HEK293 (cell line): ENCODE data around the gene NUDCD2.

Experiments used
- CTCF ChIA-PET: fragments of 350-600 bp; formaldehyde crosslinking; extraction: SDS; loops from one replicate; lab custom pipeline; 2021; ENCODE audit warnings: antibody characterized with exemption; lab: Yijun Ruan, JAX
- POLR2A ChIA-PET: fragments of 300-600 bp; formaldehyde crosslinking; extraction: SDS; loops from one replicate; lab custom pipeline; 2020; ENCODE audit warnings: antibody characterized with exemption, inconsistent platforms; lab: Yijun Ruan, JAX
- H3K27ac ChIP-seq: fragments of 200-500 bp; sonication (Bioruptor generic); 2 replicates; pipeline ENCODE4 v1.5.1; 2014; ENCODE audit warnings: low read depth, low read length, control low read depth, inconsistent platforms; ENCODE audit errors: extremely low read depth
- H3K36me3 ChIP-seq, 2 experiments: fragments of 200-500 bp in 1 of 2; sonication (Bioruptor generic) in 1 of 2; 1 replicate in 1 of 2; 2 replicates in 1 of 2; pipeline ENCODE4 v1.5.1; 2014 to 2017; ENCODE audit warnings: inconsistent platforms in 2 of 2, low read length in 2 of 2; ENCODE audit not compliant: control insufficient read depth in 2 of 2, insufficient read depth in 1 of 2
- H3K4me1 ChIP-seq: fragments of 200-500 bp; sonication (Bioruptor generic); 2 replicates; pipeline ENCODE4 v1.5.1; 2014; ENCODE audit warnings: mild to moderate bottlenecking, low read length, inconsistent platforms; ENCODE audit not compliant: control insufficient read depth, insufficient read depth
- H3K4me3 ChIP-seq: 2 replicates; pipeline ENCODE4 v1.5.1; 2011; ENCODE audit warnings: low read depth, mild to moderate bottlenecking, control low read depth, low read length, moderate library complexity
- H3K9me3 ChIP-seq: fragments of 200-500 bp; sonication (Bioruptor generic); 2 replicates; pipeline ENCODE4 v1.5.1; 2014; ENCODE audit warnings: low read depth, low read length, inconsistent platforms; ENCODE audit not compliant: control insufficient read depth, insufficient read depth
- EGR2 ChIP-seq: fragments of 450-650 bp; formaldehyde crosslinking; IDR thresholded peaks from 2 replicates; pipeline ENCODE4 v1.5.1; 2016; ENCODE audit warnings: low read depth, missing biosample characterization, missing genetic modification characterization
- GLIS1 ChIP-seq: fragments of 450-650 bp; formaldehyde crosslinking; IDR thresholded peaks from 2 replicates; pipeline ENCODE4 v1.5.1; 2016; ENCODE audit warnings: missing biosample characterization, missing genetic modification characterization
- HOXA7 ChIP-seq: sonication (generic); formaldehyde crosslinking; IDR thresholded peaks from 2 replicates; pipeline ENCODE4 v1.8.1; 2022; ENCODE audit warnings: missing genetic modification reagents, borderline replicate concordance
- PBX3 ChIP-seq: sonication (generic); formaldehyde crosslinking; IDR thresholded peaks from 2 replicates; pipeline ENCODE4 v1.8.1; 2022; ENCODE audit warnings: mild to moderate bottlenecking, moderate library complexity, missing genetic modification reagents
- SP2 ChIP-seq: fragments of 450-650 bp; formaldehyde crosslinking; IDR thresholded peaks from 2 replicates; pipeline ENCODE4 v1.5.1; 2016; ENCODE audit warnings: missing biosample characterization, missing genetic modification characterization
- ZFP37 ChIP-seq: fragments of 450-650 bp; formaldehyde crosslinking; IDR thresholded peaks from 2 replicates; pipeline ENCODE4 v1.5.1; 2016; ENCODE audit warnings: missing biosample characterization, missing genetic modification characterization
- ZNF112 ChIP-seq: fragments of 450-650 bp; formaldehyde crosslinking; IDR thresholded peaks from 2 replicates; pipeline ENCODE4 v1.5.0; 2017; ENCODE audit warnings: missing biosample characterization, missing genetic modification characterization
- ZNF132 ChIP-seq: fragments of 450-650 bp; formaldehyde crosslinking; IDR thresholded peaks from 2 replicates; pipeline ENCODE4 v1.5.1; 2017; ENCODE audit warnings: missing biosample characterization, missing genetic modification characterization, borderline replicate concordance
- ZNF138 ChIP-seq: fragments of 450-650 bp; formaldehyde crosslinking; IDR thresholded peaks from 2 replicates; pipeline ENCODE4 v1.5.1; 2016; ENCODE audit warnings: missing biosample characterization, missing genetic modification characterization, borderline replicate concordance
- ZNF157 ChIP-seq: fragments of 450-650 bp; formaldehyde crosslinking; IDR thresholded peaks from 2 replicates; pipeline ENCODE4 v1.5.1; 2016; ENCODE audit warnings: missing biosample characterization, missing genetic modification characterization
- ZNF169 ChIP-seq: fragments of 450-650 bp; formaldehyde crosslinking; IDR thresholded peaks from 2 replicates; pipeline ENCODE4 v1.5.1; 2016; ENCODE audit warnings: missing biosample characterization, missing genetic modification characterization
- ZNF214 ChIP-seq: fragments of 450-650 bp; formaldehyde crosslinking; IDR thresholded peaks from 2 replicates; pipeline ENCODE4 v1.5.1; 2017; ENCODE audit warnings: missing biosample characterization, mild to moderate bottlenecking, missing genetic modification characterization, borderline replicate concordance
- ZNF239 ChIP-seq: fragments of 450-650 bp; formaldehyde crosslinking; IDR thresholded peaks from 2 replicates; pipeline ENCODE4 v1.5.1; 2016; ENCODE audit warnings: missing biosample characterization, missing genetic modification characterization
- ZNF366 ChIP-seq: fragments of 450-650 bp; formaldehyde crosslinking; conservative IDR thresholded peaks from 2 replicates; pipeline ENCODE4 v1.5.1; 2016; ENCODE audit warnings: missing biosample characterization, missing genetic modification characterization
- ZNF521 ChIP-seq: fragments of 450-650 bp; formaldehyde crosslinking; IDR thresholded peaks from 2 replicates; pipeline ENCODE4 v1.5.1; 2017; ENCODE audit warnings: missing biosample characterization, mild to moderate bottlenecking, missing genetic modification characterization
- ZNF596 ChIP-seq: fragments of 450-650 bp; IDR thresholded peaks from 2 replicates; pipeline ENCODE4 v1.5.0; 2018; ENCODE audit warnings: missing biosample characterization, mild to moderate bottlenecking, missing genetic modification characterization, moderate library complexity
- ZNF600 ChIP-seq: fragments of 450-650 bp; formaldehyde crosslinking; IDR thresholded peaks from 2 replicates; pipeline ENCODE4 v1.5.1; 2016; ENCODE audit warnings: missing biosample characterization, missing genetic modification characterization
- ZNF654 ChIP-seq: fragments of 450-650 bp; formaldehyde crosslinking; IDR thresholded peaks from 2 replicates; pipeline ENCODE4 v1.5.1; 2016; ENCODE audit warnings: low read depth, missing biosample characterization, missing genetic modification characterization
- ZNF658 ChIP-seq: fragments of 450-650 bp; formaldehyde crosslinking; IDR thresholded peaks from 2 replicates; pipeline ENCODE4; 2016; ENCODE audit warnings: missing biosample characterization, missing genetic modification characterization
- ZNF776 ChIP-seq: fragments of 450-650 bp; formaldehyde crosslinking; IDR thresholded peaks from 2 replicates; pipeline ENCODE4 v1.5.0; 2017; ENCODE audit warnings: missing biosample characterization, missing genetic modification characterization, borderline replicate concordance
- TF ChIP-seq, protein P1 (sequence below): fragments of 450-650 bp; formaldehyde crosslinking; IDR thresholded peaks from 2 replicates; pipeline ENCODE4 v1.5.1; 2016; ENCODE audit warnings: missing biosample characterization, missing genetic modification characterization
- TF ChIP-seq, protein P2 (sequence below): fragments of 450-650 bp; formaldehyde crosslinking; IDR thresholded peaks from 2 replicates; pipeline ENCODE4 v1.5.1; 2016; ENCODE audit warnings: missing biosample characterization, missing genetic modification characterization

The NUDCD2 gene

GRCh38 chr5:163473635-163474243 lies 13.8 kb upstream of the NUDCD2 start:
- Histone ChIP-seq H3K27ac (no peak overlapping the region), H3K9me3 (no peaks in the 10 kb centered on the region), H3K4me1 (no peaks in the 10 kb centered on the region), H3K36me3 (peaks cover 86 to 87% of the 10 kb centered on the region in 2 experiments), H3K4me3 (no peak overlapping the region)
- TF ChIP-seq ZNF521 (no peak), ZNF654 (tag by site-specific recombination) (0 out of 2 replicates have a peak, but pooled peaks have one; percentile 3), ZNF776 (tag by site-specific recombination) (no peak)
- POLR2A ChIA-PET = interaction anchor here (1.2 kb wide), 1 partner anchor 32 kb away, joined by 3 read pairs; the partner anchor contains the start of gene MAT2B
- CTCF ChIA-PET = interaction anchor here (0.5 to 2.5 kb wide), 9 partner anchors 9 to 167 kb away, joined by 3 to 7 read pairs (median 5); partner anchors contain the start of genes CCNG1 and NUDCD2

GRCh38 chr5:163467682-163468081 lies 7.8 kb upstream of the NUDCD2 start:
- Histone ChIP-seq H3K36me3 (peaks cover 64 to 70% of the 10 kb centered on the region in 2 experiments), H3K4me3 (no peak overlapping the region), H3K27ac (no peak overlapping the region)
- POLR2A ChIA-PET = interaction anchor here (1.1 kb wide), 1 partner anchor 38 kb away, joined by 3 read pairs; the partner anchor contains the start of gene MAT2B
- CTCF ChIA-PET = interaction anchor here (0.6 to 0.8 kb wide), 4 partner anchors 16 to 95 kb away, joined by 3 to 4 read pairs (median 4); no protein-coding TSS in a partner anchor
- TF ChIP-seq PBX3 (CRISPR knock-in tag) (no peak), ZNF138 (no peak), ZNF214 (tag by site-specific recombination) (no peak), SP2 (tag by site-specific recombination) (no peak), ZNF366 (tag by site-specific recombination) (no peak), ZNF132 (no peak), ZNF169 (tag by site-specific recombination) (no peak), ZNF600 (no peak), ZNF112 (tag by site-specific recombination) (no peak), ZNF239 (tag by site-specific recombination) (no peak), EGR2 (tag by site-specific recombination) (no peak), ZFP37 (tag by site-specific recombination) (no peak), ZNF658 (tag by site-specific recombination) (no peak), ZNF157 (tag by site-specific recombination) (no peak), GLIS1 (no peak), ZNF596 (tag by site-specific recombination) (no peak)
- TF ChIP-seq, protein P1, sequence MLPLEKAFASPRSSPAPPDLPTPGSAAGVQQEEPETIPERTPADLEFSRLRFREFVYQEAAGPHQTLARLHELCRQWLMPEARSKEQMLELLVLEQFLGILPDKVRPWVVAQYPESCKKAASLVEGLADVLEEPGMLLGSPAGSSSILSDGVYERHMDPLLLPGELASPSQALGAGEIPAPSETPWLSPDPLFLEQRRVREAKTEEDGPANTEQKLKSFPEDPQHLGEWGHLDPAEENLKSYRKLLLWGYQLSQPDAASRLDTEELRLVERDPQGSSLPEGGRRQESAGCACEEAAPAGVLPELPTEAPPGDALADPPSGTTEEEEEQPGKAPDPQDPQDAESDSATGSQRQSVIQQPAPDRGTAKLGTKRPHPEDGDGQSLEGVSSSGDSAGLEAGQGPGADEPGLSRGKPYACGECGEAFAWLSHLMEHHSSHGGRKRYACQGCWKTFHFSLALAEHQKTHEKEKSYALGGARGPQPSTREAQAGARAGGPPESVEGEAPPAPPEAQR (tag by site-specific recombination) = no peak
- TF ChIP-seq, all 188 proteins: peak for 0
- Histone ChIP-seq H3K9me3 (no peaks in the 10 kb centered on the region), H3K4me1 (peaks cover 3% of the 10 kb centered on the region; the same call in 1 of the 2 replicates)

GRCh38 chr5:163463063-163463435 lies 3.1 kb upstream of the NUDCD2 start:
- CTCF ChIA-PET = interaction anchor here (0.6 kb wide), 1 partner anchor 336 kb away, joined by 3 read pairs; no protein-coding TSS in a partner anchor
- peaks cover 26 to 28% of the 10 kb centered on the region in 2 experiments for H3K36me3 ChIP-seq
- POLR2A ChIA-PET = interaction anchor here (0.7 kb wide), 1 partner anchor 48 kb away, joined by 5 read pairs; no protein-coding TSS in a partner anchor
- peaks cover 7% of the 10 kb centered on the region for H3K4me1 ChIP-seq
- no peak overlapping the region for H3K27ac ChIP-seq
- H3K4me3 ChIP-seq = no peak overlapping the region
- no peaks in the 10 kb centered on the region for H3K9me3 ChIP-seq
- no peak for TF ChIP-seq HOXA7 (CRISPR knock-in tag)
- TF ChIP-seq, protein P2, sequence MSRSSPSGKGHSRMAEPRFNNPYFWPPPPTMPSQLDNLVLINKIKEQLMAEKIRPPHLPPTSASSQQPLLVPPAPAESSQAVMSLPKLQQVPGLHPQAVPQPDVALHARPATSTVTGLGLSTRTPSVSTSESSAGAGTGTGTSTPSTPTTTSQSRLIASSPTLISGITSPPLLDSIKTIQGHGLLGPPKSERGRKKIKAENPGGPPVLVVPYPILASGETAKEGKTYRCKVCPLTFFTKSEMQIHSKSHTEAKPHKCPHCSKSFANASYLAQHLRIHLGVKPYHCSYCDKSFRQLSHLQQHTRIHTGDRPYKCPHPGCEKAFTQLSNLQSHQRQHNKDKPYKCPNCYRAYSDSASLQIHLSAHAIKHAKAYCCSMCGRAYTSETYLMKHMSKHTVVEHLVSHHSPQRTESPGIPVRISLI (tag by site-specific recombination) = no peak
